ENCODE data around the gene TTLL8. TPM values are rescaled to one million over a fixed set of nuclear protein-coding genes. Genes with fewer than 3 reads are reported as not detected.

Gene TTLL8
- total RNA-seq (not detected), polyA plus RNA-seq (not detected)
- long read RNA-seq, donor 1: 0 reads
- long read RNA-seq, donor 2: 0 reads
- long read RNA-seq, donor 3: 0 reads

- intact Hi-C loops (cut with DNase I): no loop called here
- WGBS, 3 donors: 5 to 13% (median 7%) methylated on average over 39 to 102 of the region's 102 CpGs
- H3K4me3 ChIP-seq: no peak within 1 kb of the TSS
These were observed at the start of gene TTLL8 for GRCh38 chr22:50058061-50058905. TSS of gene TTLL8 (minus strand) at chr22:50058298.

GRCh38 chr22:50107529-50107928 lies 49.4 kb upstream of the TTLL8 start:
- H3K9me3 ChIP-seq: no peaks in the 10 kb centered on the region
- no peak for DNase-seq
- no peak for TF ChIP-seq EP300 (IDR thresholded peaks at IDR 0.05)
- intact Hi-C loops (cut with DNase I): no loop called here
- H3K27me3 ChIP-seq: no peaks in the 10 kb centered on the region
- H3K4me3 ChIP-seq: no peak overlapping the region
- H3K4me1 ChIP-seq (ENCODE audit: insufficient read depth): peaks cover 3% of the 10 kb centered on the region
- H3K36me3 ChIP-seq: no peaks in the 10 kb centered on the region
- WGBS, 3 donors: 87 to 90% (median 89%) methylated on average over 9 of the region's 9 CpGs
- H3K27ac ChIP-seq: no peak overlapping the region

More at GRCh38 chr22:50058061-50058905, at the start of gene TTLL8:
- no peak within 1 kb of the TSS for H3K27ac ChIP-seq
- TF ChIP-seq POLR2A (IDR thresholded peaks at IDR 0.05): no peak
- TF ChIP-seq EP300 (IDR thresholded peaks at IDR 0.05): no peak
- TF ChIP-seq CTCF (IDR thresholded peaks at IDR 0.05): no peak
- H3K27me3 ChIP-seq: no peaks in the 10 kb centered on the region
- no peak for DNase-seq
- H3K9me3 ChIP-seq: no peaks in the 10 kb centered on the region
- H3K36me3 ChIP-seq: no peaks in the 10 kb centered on the region
- peaks cover 4% of the 10 kb centered on the region for H3K4me1 ChIP-seq (ENCODE audit: insufficient read depth)

GRCh38 chr22:50105208-50106100 lies 47.4 kb upstream of the TTLL8 start:
- WGBS, 3 donors: 43 to 51% (median 50%) methylated on average over 9 of the region's 9 CpGs
- no peak overlapping the region for H3K4me3 ChIP-seq

GRCh38 chr22:50104141-50104544 lies 46.0 kb upstream of the TTLL8 start:
- DNase-seq: no peak
- WGBS, 3 donors: 82 to 85% (median 82%) methylated on average over 6 of the region's 6 CpGs
- Histone ChIP-seq H3K4me1 (ENCODE audit: insufficient read depth) (peaks cover 3% of the 10 kb centered on the region), H3K27ac (no peak overlapping the region), H3K27me3 (no peaks in the 10 kb centered on the region), H3K9me3 (no peaks in the 10 kb centered on the region), H3K36me3 (no peaks in the 10 kb centered on the region), H3K4me3 (no peak overlapping the region)
- intact Hi-C loops (cut with DNase I): no loop called here
- TF ChIP-seq POLR2A (IDR thresholded peaks at IDR 0.05) (no peak), EP300 (IDR thresholded peaks at IDR 0.05) (no peak), CTCF (IDR thresholded peaks at IDR 0.05) (no peak)

More at GRCh38 chr22:50105208-50106100, 47.4 kb upstream of the TTLL8 start:
- no peak for TF ChIP-seq CTCF (IDR thresholded peaks at IDR 0.05)
- no peak for TF ChIP-seq POLR2A (IDR thresholded peaks at IDR 0.05)
- TF ChIP-seq EP300 (IDR thresholded peaks at IDR 0.05): no peak
- intact Hi-C loops (cut with DNase I): no loop called here
- no peak for DNase-seq
- Histone ChIP-seq H3K36me3 (no peaks in the 10 kb centered on the region), H3K27me3 (no peaks in the 10 kb centered on the region), H3K9me3 (no peaks in the 10 kb centered on the region), H3K27ac (no peak overlapping the region), H3K4me1 (ENCODE audit: insufficient read depth) (peaks cover 3% of the 10 kb centered on the region)
